ENCODE results near the gene TBXAS1.

DNA sequence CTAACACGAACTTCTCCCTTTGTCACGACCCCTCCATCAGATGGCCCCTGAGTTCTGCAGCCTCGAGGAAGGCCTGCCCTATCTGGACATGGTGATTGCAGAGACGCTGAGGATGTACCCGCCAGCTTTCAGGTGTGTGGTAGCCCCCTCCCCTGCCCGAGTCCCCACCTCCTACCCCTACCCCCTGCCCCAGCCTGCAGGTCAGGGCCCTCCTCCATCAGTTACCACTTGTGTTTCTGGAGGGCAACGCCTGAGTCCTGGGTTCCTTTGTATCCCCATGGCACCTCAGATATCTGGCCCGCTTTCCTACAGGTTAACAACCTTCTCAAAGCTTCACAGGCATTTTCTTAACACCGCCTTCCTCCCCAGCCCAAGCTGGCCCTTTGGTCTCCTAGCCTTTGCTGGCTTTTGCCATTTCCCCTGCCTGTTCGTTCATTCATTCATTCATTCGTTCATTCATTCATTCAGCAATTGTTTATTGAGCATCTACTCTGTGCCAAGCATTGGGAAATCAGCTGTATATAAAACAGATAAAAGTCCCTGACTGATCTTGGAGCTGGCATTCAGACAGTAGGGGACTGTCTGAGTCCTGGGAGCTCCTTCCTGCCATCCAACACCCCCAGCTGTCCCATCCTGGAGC lies 178.1 kb downstream of the TBXAS1 start:
- TF ChIP-seq, protein P1, sequence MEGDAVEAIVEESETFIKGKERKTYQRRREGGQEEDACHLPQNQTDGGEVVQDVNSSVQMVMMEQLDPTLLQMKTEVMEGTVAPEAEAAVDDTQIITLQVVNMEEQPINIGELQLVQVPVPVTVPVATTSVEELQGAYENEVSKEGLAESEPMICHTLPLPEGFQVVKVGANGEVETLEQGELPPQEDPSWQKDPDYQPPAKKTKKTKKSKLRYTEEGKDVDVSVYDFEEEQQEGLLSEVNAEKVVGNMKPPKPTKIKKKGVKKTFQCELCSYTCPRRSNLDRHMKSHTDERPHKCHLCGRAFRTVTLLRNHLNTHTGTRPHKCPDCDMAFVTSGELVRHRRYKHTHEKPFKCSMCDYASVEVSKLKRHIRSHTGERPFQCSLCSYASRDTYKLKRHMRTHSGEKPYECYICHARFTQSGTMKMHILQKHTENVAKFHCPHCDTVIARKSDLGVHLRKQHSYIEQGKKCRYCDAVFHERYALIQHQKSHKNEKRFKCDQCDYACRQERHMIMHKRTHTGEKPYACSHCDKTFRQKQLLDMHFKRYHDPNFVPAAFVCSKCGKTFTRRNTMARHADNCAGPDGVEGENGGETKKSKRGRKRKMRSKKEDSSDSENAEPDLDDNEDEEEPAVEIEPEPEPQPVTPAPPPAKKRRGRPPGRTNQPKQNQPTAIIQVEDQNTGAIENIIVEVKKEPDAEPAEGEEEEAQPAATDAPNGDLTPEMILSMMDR (IDR thresholded peaks at IDR 0.05): no peak
- no peak for TF ChIP-seq POLR2AphosphoS5 (IDR thresholded peaks at IDR 0.05)
